HUES6 (cell line): Measurements from ENCODE around the gene IDI1.

Experiments used
- H3K27ac ChIP-seq: 2 replicates; pipeline ENCODE4 v1.7.0; 2013; ENCODE audit warnings: low read depth, mild to moderate bottlenecking, low read length, inconsistent platforms
- H3K27me3 ChIP-seq: 2 replicates; pipeline ENCODE4 v1.6.1; 2013; ENCODE audit warnings: low read length; ENCODE audit not compliant: control insufficient read depth, insufficient read depth
- H3K36me3 ChIP-seq: 2 replicates; pipeline ENCODE4 v1.6.1; 2013; ENCODE audit warnings: low read length; ENCODE audit not compliant: control insufficient read depth, insufficient read depth
- H3K4me1 ChIP-seq: 2 replicates; pipeline ENCODE4 v1.6.1; 2013; ENCODE audit warnings: low read length; ENCODE audit not compliant: control insufficient read depth, insufficient read depth
- H3K4me3 ChIP-seq: 2 replicates; pipeline ENCODE4 v1.5.1; 2013; ENCODE audit warnings: low read depth, low read length
- H3K9ac ChIP-seq: one replicate; pipeline ENCODE4 v1.6.1; 2013; ENCODE audit warnings: mild to moderate bottlenecking, low read length
- H3K9me3 ChIP-seq: 2 replicates; pipeline ENCODE4 v1.6.1; 2013; ENCODE audit warnings: low read depth, low read length; ENCODE audit not compliant: control insufficient read depth, insufficient read depth

Gene IDI1

DNA sequence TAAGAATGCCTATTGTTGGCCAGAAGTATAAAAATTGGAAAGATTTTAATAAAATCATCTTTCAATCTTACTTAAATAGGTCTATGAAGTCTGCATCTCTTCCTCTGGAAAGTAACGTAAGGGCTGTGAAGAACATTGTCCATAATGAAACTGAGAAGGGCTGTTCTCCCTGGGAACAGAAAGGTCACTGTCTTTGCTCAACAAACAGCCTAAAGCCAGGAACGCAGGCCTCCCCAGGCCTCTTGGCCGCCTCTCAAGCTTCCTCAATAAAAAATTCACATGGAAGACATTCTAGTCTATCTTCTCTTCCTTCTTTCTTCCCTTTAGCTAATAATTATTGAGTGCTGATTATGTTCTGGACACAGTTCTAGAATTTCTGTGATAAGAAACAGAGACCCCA lies 14.2 kb downstream of the IDI1 start:
- no peak overlapping the region for H3K9ac ChIP-seq
- peaks cover 13% of the 10 kb centered on the region; the same call in 1 of the 2 replicates for H3K36me3 ChIP-seq
- H3K9me3 ChIP-seq, result no peaks in the 10 kb centered on the region
- no peaks in the 10 kb centered on the region for H3K27me3 ChIP-seq
- H3K4me3 ChIP-seq, result no peak overlapping the region
- H3K27ac ChIP-seq, result no peak overlapping the region
- H3K4me1 ChIP-seq, result no peaks in the 10 kb centered on the region; the same call in 1 of the 2 replicates

DNA sequence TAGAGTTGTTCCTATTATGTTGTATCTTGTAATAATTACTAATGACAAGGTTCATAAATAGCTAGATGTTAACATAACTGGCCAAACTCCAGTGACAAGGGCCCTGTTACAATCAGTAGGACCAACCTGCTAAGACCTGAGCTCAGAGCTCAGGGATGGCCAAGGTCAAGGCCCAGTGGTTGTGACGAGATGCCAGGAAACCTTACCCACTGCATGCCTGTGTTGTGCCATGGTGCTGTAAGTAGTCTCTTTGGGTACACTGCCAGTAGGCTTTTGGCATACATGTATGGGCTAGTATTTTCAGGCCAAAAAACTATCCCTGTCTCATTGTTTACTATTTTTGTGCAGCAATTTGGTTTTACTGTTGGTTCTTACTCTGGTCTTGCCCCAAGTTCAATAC lies 15.3 kb downstream of the IDI1 start:
- Histone ChIP-seq H3K9me3 (no peaks in the 10 kb centered on the region), H3K27me3 (no peaks in the 10 kb centered on the region), H3K36me3 (peaks cover 5% of the 10 kb centered on the region; the same call in 1 of the 2 replicates), H3K4me1 (no peaks in the 10 kb centered on the region; the same call in 1 of the 2 replicates), H3K27ac (no peak overlapping the region), H3K9ac (no peak overlapping the region), H3K4me3 (no peak overlapping the region)

GRCh38 chr10:1029838-1030237 lies 19.1 kb downstream of the IDI1 start:
- Histone ChIP-seq H3K27me3 (no peaks in the 10 kb centered on the region), H3K9ac (no peak overlapping the region), H3K27ac (no peak overlapping the region), H3K36me3 (no peaks in the 10 kb centered on the region), H3K4me3 (no peak overlapping the region), H3K9me3 (no peaks in the 10 kb centered on the region), H3K4me1 (no peaks in the 10 kb centered on the region; the same call in 1 of the 2 replicates)

DNA sequence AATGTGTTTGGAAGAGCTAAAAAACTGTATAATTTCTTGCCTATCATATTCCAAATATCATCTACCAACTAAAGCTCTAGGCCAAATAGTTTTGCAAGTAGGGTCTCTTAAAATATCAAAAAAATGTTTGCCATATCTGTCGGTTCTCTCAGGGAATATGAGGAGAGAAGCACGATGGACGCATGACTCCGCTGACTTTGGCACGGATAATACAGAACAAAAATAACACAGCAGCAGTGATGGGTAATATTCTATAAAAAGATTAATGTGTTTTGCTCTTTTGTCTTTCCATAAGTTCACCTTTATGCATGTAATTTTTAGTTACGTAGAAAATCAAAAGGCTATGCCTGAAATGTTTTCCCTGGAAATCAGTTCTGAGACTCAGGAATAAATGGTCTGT lies 22.3 kb downstream of the IDI1 start:
- Histone ChIP-seq H3K4me1 (peaks cover 4% of the 10 kb centered on the region; the same call in 1 of the 2 replicates), H3K27ac (no peak overlapping the region), H3K27me3 (no peaks in the 10 kb centered on the region), H3K4me3 (no peak overlapping the region), H3K9ac (no peak overlapping the region), H3K36me3 (no peaks in the 10 kb centered on the region), H3K9me3 (no peaks in the 10 kb centered on the region)

GRCh38 chr10:1025683-1026082 lies 23.2 kb downstream of the IDI1 start, which contains the start of gene IDI2:
Gene IDI2, minus strand, starts transcription at chr10:1025859. Its CDS starts 1,136 bp downstream, at chr10:1024723.
- Histone ChIP-seq H3K4me3 (no peak within 1 kb of the TSS), H3K27ac (no peak within 1 kb of the TSS), H3K4me1 (peaks cover 4% of the 10 kb centered on the region; the same call in 1 of the 2 replicates), H3K36me3 (0 out of 2 replicates have a peak, but pooled peaks cover 3% of the 10 kb centered on the region), H3K9ac (no peak within 1 kb of the TSS), H3K9me3 (0 out of 2 replicates have a peak, but pooled peaks cover 2% of the 10 kb centered on the region), H3K27me3 (no peaks in the 10 kb centered on the region)

- Histone ChIP-seq H3K36me3 (peaks cover 16% of the 10 kb centered on the region), H3K4me3 (no peak overlapping the region), H3K27me3 (no peaks in the 10 kb centered on the region), H3K4me1 (peaks cover 4% of the 10 kb centered on the region; the same call in 1 of the 2 replicates), H3K9me3 (0 out of 2 replicates have a peak, but pooled peaks cover 2% of the 10 kb centered on the region), H3K27ac (no peak overlapping the region), H3K9ac (no peak overlapping the region)
These were observed 24.8 kb downstream of the IDI1 start for GRCh38 chr10:1024103-1024502.

DNA sequence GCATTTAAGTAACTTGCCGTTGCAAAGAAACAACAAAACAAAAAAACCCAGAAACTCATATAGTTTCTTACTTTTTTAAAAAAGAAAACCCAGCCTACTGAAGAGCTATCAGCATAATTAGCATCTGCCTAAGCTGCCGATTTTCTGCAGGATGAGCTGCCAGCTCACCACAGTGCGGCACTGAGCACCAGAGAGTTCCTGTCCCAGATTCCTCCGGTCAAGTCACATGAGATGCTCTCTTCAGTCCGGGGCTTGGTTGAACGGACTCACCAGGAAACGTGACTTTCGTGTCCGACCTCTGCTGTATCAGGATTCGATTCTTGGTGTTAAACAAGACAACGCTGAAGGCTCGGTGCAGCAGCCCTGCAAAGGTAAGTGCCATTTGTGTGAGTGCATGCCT lies 26.5 kb downstream of the IDI1 start:
- Histone ChIP-seq H3K9me3 (0 out of 2 replicates have a peak, but pooled peaks cover 2% of the 10 kb centered on the region), H3K9ac (no peak overlapping the region), H3K36me3 (peaks cover 30% of the 10 kb centered on the region), H3K4me3 (no peak overlapping the region), H3K4me1 (peaks cover 4% of the 10 kb centered on the region; the same call in 1 of the 2 replicates), H3K27me3 (no peaks in the 10 kb centered on the region), H3K27ac (no peak overlapping the region)

DNA sequence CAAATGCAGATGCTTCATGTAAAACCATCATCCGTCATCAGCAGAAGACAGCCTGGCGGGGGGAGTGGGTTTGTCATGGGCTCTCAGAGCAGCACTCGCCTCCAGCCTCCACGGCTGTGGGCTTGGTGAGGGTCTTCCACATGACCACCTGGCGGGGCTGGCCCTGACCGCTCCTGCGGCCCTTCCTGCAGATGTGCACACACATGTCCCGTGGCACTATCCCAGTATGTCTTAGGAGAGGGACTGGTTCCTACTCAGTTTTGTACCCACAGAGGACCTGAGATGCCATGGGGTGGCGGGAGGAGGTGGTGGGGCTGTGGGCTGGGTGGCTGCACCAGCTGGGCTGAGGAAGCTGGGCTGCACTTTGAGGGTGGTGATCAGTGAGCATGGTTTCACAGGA lies 28.0 kb downstream of the IDI1 start:
- Histone ChIP-seq H3K9ac (no peak overlapping the region), H3K27ac (no peak overlapping the region), H3K27me3 (no peaks in the 10 kb centered on the region), H3K9me3 (0 out of 2 replicates have a peak, but pooled peaks cover 2% of the 10 kb centered on the region), H3K4me3 (no peak overlapping the region), H3K4me1 (peaks cover 4% of the 10 kb centered on the region; the same call in 1 of the 2 replicates), H3K36me3 (peaks cover 44% of the 10 kb centered on the region)

- 0 out of 2 replicates have a peak, but pooled peaks cover 2% of the 10 kb centered on the region for H3K9me3 ChIP-seq
- peaks cover 49% of the 10 kb centered on the region for H3K36me3 ChIP-seq
These were observed 28.5 kb downstream of the IDI1 start for GRCh38 chr10:1020460-1020859.

DNA sequence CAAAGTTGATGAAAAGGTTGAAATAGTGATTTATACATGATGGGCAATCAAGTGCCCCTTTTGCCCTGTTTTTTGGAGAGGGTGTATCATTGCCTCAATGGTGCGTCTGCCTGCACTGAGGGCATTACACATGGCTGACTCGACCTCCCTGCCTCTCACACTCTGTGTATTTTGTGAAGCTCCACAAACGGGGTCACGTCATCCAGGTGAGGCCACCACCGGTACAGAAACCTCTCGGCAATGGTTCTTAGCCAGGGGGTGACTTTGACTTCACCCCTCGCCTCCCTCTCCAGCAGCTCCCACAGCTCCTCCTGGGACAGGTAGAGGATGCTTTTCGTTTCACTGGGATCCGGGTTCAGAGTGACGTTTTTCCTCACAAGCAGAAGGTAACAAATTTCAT lies 29.6 kb downstream of the IDI1 start:
- no peak overlapping the region for H3K27ac ChIP-seq
- H3K36me3 ChIP-seq, result peaks cover 58% of the 10 kb centered on the region
- no peak overlapping the region for H3K9ac ChIP-seq
- peaks cover 4% of the 10 kb centered on the region; the same call in 1 of the 2 replicates for H3K4me1 ChIP-seq
- H3K27me3 ChIP-seq, result no peaks in the 10 kb centered on the region
- no peak overlapping the region for H3K4me3 ChIP-seq
- 0 out of 2 replicates have a peak, but pooled peaks cover 2% of the 10 kb centered on the region for H3K9me3 ChIP-seq

More at GRCh38 chr10:1020460-1020859, 28.5 kb downstream of the IDI1 start:
- no peak overlapping the region for H3K9ac ChIP-seq
- H3K27me3 ChIP-seq, result no peaks in the 10 kb centered on the region
- no peak overlapping the region for H3K4me3 ChIP-seq
- H3K4me1 ChIP-seq, result peaks cover 4% of the 10 kb centered on the region; the same call in 1 of the 2 replicates
- H3K27ac ChIP-seq, result no peak overlapping the region

DNA sequence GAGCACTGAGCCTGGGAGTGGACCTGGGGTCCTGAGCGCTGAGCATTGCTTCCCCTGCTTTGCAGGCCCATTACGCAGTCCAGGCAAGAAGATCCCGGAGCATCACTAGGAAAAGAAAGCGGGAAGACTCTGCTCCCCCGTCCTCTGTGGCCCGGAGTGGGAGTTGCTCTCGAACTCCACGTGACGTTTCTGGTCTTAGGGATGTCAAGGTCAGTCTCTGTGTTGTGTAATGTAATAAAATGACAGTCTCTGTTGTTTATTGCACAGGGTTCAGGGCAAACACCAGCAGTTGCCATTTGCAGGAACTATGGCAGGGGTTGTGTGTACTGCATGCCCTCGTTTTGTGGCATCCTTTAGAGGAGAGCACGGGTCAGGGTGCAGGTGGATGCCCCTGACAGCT lies 33.2 kb downstream of the IDI1 start:
- no peaks in the 10 kb centered on the region for H3K27me3 ChIP-seq
- H3K27ac ChIP-seq, result no peak overlapping the region
- H3K9me3 ChIP-seq, result no peaks in the 10 kb centered on the region
- H3K9ac ChIP-seq, result no peak overlapping the region
- no peaks in the 10 kb centered on the region for H3K4me1 ChIP-seq
- H3K36me3 ChIP-seq, result peaks cover 90% of the 10 kb centered on the region
- no peak overlapping the region for H3K4me3 ChIP-seq
